ENCODE measurements around the gene CLUH.

The CLUH gene

DNA sequence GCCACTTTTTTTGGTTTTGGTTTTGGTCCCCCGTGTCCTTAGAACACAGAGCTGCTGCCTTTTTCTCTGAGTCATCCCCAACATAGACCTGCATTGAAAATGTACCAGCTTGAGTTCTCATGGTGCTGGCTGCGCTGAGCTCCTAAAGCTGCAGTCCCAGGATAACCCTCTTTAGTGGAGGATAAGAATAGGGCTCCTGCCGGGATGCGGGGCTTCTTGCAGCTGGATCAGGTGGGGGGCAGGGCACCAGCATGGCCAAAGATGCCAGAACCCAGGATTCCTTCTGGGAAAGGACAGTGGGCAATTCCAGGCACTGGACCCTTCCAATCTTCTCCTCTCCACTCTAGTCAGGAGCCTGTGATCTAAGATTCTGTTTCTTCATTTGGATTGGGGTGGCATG is 8.3 kb upstream of the CLUH start:
- no peak overlapping the region for H3K4me3 ChIP-seq (ENCODE audit: low read length)
- DNase-seq (ENCODE audit: low read depth): no peak
- TF ChIP-seq, protein P1, sequence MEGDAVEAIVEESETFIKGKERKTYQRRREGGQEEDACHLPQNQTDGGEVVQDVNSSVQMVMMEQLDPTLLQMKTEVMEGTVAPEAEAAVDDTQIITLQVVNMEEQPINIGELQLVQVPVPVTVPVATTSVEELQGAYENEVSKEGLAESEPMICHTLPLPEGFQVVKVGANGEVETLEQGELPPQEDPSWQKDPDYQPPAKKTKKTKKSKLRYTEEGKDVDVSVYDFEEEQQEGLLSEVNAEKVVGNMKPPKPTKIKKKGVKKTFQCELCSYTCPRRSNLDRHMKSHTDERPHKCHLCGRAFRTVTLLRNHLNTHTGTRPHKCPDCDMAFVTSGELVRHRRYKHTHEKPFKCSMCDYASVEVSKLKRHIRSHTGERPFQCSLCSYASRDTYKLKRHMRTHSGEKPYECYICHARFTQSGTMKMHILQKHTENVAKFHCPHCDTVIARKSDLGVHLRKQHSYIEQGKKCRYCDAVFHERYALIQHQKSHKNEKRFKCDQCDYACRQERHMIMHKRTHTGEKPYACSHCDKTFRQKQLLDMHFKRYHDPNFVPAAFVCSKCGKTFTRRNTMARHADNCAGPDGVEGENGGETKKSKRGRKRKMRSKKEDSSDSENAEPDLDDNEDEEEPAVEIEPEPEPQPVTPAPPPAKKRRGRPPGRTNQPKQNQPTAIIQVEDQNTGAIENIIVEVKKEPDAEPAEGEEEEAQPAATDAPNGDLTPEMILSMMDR (conservative IDR thresholded peaks at IDR 0.05; ENCODE audit: low read depth, low read length): no peak

DNA sequence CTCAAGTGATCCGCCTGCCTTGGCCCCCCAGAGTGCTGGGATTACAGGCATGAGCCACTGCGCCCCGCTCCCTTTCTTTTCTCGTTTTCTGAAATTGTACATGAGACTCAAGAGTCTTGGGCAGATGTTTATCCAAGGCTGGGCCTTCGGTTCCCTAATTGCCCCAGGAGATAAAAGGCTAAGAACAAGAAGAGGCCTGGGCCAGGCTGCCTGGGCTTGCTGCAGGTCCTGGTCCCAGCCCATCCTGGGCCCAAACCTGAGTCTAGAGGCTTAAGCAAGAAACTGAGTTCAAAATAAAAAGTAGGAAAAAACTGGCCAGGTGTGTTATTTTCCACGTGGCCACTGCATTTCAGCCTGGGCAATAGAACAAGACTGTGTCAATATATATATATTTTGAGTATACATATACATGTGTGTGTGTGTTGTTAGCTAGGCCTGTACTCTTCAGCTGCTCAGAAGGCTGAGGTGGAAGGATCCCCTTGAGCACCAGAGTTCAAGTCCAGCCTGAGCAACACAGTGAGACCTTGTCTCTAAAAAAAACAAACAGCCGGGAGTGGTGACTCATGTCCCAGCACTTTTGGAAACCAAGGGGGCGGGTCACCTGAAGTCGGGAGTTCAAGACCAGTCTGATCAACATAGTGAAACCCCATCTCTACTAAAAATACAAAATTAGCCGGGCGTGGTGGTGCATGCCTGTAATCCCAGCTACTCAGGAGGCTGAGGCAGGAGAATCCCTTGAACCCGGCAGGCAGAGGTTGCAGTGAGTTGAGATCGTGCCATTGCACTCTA is 6.8 kb upstream of the CLUH start:
- no peak overlapping the region for H3K4me3 ChIP-seq (ENCODE audit: low read length)
- TF ChIP-seq, protein P1 (conservative IDR thresholded peaks at IDR 0.05; ENCODE audit: low read depth, low read length): no peak
- DNase-seq (ENCODE audit: low read depth): no peak

DNA sequence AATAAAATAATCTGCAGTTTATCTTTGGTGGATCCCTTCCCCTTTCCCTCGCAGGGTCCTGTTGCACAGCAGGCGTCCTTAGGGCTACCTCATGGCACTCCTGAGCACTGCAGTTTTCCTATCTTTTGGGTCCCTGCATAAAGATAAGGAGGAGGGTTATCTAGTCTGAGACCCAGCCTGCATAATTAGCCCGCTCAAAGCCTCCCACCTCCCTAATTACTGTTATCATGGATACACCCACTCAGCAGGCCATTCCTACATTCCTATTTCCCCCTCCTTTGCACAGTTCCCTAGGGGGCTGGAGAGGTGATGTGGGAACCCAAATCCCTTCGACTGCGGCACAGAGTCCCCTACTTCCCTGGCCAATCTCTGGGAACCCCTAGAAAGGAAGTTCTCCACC is 5.1 kb upstream of the CLUH start:
- TF ChIP-seq, protein P1 (conservative IDR thresholded peaks at IDR 0.05; ENCODE audit: low read depth, low read length): no peak
- no peak for DNase-seq (ENCODE audit: low read depth)
- no peak overlapping the region for H3K4me3 ChIP-seq (ENCODE audit: low read length)

DNA sequence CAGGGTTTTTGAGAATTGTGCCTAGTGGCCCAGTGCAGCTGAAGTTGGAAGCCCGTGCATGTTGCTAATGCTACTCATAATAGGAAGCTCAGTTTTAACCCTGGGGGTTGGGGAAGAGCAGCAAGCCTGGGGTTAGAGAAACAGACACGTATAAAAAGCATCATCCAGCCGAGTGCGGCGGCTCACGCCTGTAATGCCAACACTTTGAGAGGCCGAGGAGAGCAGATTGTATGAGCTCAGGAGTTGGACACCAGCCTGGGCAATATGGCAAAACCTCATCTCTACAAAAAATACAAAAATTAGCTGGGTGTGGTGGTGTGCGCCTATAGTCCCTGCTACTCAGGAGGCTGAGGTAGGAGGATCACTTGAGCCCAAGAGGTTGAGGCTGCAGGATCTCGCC is 2.3 kb upstream of the CLUH start:
- DNase-seq (ENCODE audit: low read depth): no peak
- no peak overlapping the region for H3K4me3 ChIP-seq (ENCODE audit: low read length)
- TF ChIP-seq, protein P1 (conservative IDR thresholded peaks at IDR 0.05; ENCODE audit: low read depth, low read length): no peak

DNA sequence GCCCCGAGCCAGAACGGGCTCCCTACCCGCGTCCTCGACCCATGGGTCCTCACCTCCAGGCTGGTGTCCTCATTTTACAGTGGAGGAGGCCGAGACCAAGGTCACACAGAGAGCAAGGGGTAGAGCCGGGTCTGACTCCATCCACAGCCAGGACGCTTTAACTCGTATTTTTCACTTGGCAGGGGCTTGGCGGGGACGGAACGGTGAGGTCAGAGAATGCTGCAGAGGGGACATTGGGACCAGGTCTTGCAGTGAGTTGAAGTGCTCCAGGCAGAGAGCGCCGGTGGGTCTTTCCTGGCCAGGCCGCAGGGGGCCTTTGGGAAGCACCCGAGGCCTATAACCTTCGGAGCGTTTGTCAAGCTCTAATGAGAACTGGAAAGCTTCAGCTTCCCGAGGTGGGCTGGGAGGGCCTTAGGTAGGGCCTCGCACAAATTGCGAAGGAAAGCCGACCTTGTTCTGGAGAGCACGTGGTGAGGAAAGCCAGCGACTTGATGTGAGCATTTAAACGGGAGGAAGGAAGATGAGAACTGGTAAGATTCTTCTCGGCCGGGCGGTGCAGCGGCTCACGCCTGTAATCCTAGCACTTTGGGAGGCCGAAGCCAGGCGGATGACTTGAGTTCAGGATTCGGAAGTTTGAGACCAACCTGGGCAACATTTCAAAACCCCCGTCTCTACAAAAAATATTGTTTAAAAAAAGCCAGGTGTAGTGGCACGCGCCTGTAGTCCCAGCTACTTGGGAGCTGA is 908 bp upstream of the CLUH start:
- no peak for DNase-seq (ENCODE audit: low read depth)
- peak overlapping the region; percentile 59 for H3K4me3 ChIP-seq (ENCODE audit: low read length)
- TF ChIP-seq, protein P1 (conservative IDR thresholded peaks at IDR 0.05; ENCODE audit: low read depth, low read length): no peak

DNA sequence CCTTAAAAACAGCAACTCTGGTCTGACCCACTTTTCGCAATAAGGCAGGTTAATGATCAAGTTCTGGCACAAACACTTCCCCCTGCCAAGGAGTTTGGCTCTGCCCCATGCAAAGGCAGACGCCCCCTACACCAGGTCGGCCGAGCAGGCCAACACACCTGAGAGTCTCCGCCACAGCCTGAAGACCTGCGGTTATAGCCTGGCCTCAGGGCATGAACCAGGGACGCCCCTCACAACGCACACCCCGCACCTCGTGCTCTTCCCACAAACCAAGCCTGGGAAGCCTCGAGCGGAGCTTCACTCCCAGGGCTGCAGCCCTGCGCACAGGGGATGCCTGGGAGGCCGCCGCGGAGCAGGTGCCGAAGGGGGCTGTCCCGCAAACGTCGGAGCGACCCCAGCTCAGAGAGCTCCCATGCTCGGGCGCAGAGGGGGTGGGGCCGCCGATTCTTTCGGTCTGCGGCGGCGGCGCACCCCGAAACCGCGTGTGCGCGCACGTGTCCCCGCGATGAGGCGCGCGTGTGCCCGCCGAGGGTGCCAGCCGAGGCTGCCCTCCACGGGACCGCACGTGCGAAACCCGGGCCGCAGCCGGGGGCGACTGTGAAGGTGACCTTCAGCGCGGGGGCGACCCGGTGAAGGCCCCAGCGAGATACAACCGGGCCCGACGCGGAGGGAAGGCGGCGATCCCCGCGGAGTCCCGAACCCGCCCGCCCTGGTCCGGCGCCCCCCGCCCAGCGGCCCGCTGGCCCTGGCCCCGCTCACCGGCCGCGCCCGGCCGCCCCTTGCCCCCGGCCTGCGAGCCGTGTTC is 559 bp downstream of the CLUH start:
- TF ChIP-seq, protein P1 (conservative IDR thresholded peaks at IDR 0.05; ENCODE audit: low read depth, low read length): no peak
- DNase-seq (ENCODE audit: low read depth): no peak
- peak overlapping the region; percentile 59 for H3K4me3 ChIP-seq (ENCODE audit: low read length)

Data from retinal pigment epithelial cell (primary cell).